Osteocyte (in vitro differentiated cells): ENCODE data around the gene C3orf49. TPM values are rescaled to one million over a fixed set of nuclear protein-coding genes. Genes with fewer than 3 reads are reported as not detected.
A peak's percentile ranks its signal among the peaks of the same experiment; 100 is the strongest.

Source experiments
- DNase-seq: peaks from one replicate; pipeline ENCODE4 v3.0.0; 2021; ENCODE audit warnings: mixed read lengths; ENCODE audit not compliant: unreplicated experiment; ENCODE audit errors: extremely low spot score
- H3K27ac Mint-ChIP-seq: one replicate; pipeline ENCODE4 v1.8.0; 2021; ENCODE audit warnings: mild to moderate bottlenecking, mixed read lengths; ENCODE audit not compliant: unreplicated experiment
- H3K27me3 Mint-ChIP-seq: one replicate; pipeline ENCODE4 v1.8.0; 2021; ENCODE audit warnings: mixed read lengths; ENCODE audit not compliant: unreplicated experiment
- H3K36me3 Mint-ChIP-seq: one replicate; pipeline ENCODE4 v1.8.0; 2021; ENCODE audit warnings: mixed read lengths; ENCODE audit not compliant: unreplicated experiment
- H3K4me1 Mint-ChIP-seq: one replicate; pipeline ENCODE4 v1.8.0; 2021; ENCODE audit warnings: mixed read lengths; ENCODE audit not compliant: unreplicated experiment
- H3K4me3 Mint-ChIP-seq: one replicate; pipeline ENCODE4 v1.8.0; 2021; ENCODE audit warnings: mild to moderate bottlenecking, moderate library complexity, mixed read lengths; ENCODE audit not compliant: unreplicated experiment
- H3K9me3 Mint-ChIP-seq: one replicate; pipeline ENCODE4 v1.8.0; 2021; ENCODE audit warnings: mixed read lengths; ENCODE audit not compliant: unreplicated experiment
- CTCF ChIP-seq: fragments of 200-600 bp; sonication (generic); IDR thresholded peaks from 2 replicates; pipeline ENCODE4 v1.5.0; 2021; ENCODE audit warnings: antibody characterized with exemption, mild to moderate bottlenecking, moderate library complexity
- total RNA-seq: library from RNA; stranded (reverse); gene quantifications from 2 replicates; pipeline ENCODE4 v1.2.1, GENCODE V29; 2021

The C3orf49 gene
- total RNA-seq, 1 donor from 2014 or later, result not detected

- TF ChIP-seq CTCF, result no peak
- Mint-ChIP-seq H3K4me3 (no peak overlapping the region), H3K27me3 (no peaks in the 10 kb centered on the region), H3K4me1 (peaks cover 32% of the 10 kb centered on the region), H3K36me3 (no peaks in the 10 kb centered on the region), H3K9me3 (no peaks in the 10 kb centered on the region), H3K27ac (peak overlapping the region; percentile 62)
- DNase-seq, result no peak
Measured at GRCh38 chr3:63876260-63876659, 57.2 kb downstream of the C3orf49 start.

- peak overlapping the region; percentile 16 for H3K27ac Mint-ChIP-seq
- TF ChIP-seq CTCF, result no peak
- H3K27me3 Mint-ChIP-seq, result no peaks in the 10 kb centered on the region
- no peak overlapping the region for H3K4me3 Mint-ChIP-seq
- no peaks in the 10 kb centered on the region for H3K9me3 Mint-ChIP-seq
- peaks cover 29% of the 10 kb centered on the region for H3K4me1 Mint-ChIP-seq
- no peak for DNase-seq
- no peaks in the 10 kb centered on the region for H3K36me3 Mint-ChIP-seq
Measured at GRCh38 chr3:63877737-63878393, 58.8 kb downstream of the C3orf49 start.

GRCh38 chr3:63878394-63879060 lies 59.4 kb downstream of the C3orf49 start:
- Mint-ChIP-seq H3K27ac (no peak overlapping the region), H3K27me3 (no peaks in the 10 kb centered on the region), H3K4me3 (no peak overlapping the region), H3K36me3 (no peaks in the 10 kb centered on the region), H3K4me1 (peaks cover 29% of the 10 kb centered on the region), H3K9me3 (no peaks in the 10 kb centered on the region)
- no peak for DNase-seq
- TF ChIP-seq CTCF, result no peak

GRCh38 chr3:63880653-63881052 lies 61.6 kb downstream of the C3orf49 start:
- DNase-seq, result no peak
- Mint-ChIP-seq H3K27me3 (no peaks in the 10 kb centered on the region), H3K9me3 (no peaks in the 10 kb centered on the region), H3K4me1 (peaks cover 24% of the 10 kb centered on the region), H3K27ac (no peak overlapping the region), H3K4me3 (no peak overlapping the region), H3K36me3 (no peaks in the 10 kb centered on the region)
- TF ChIP-seq CTCF, result no peak

GRCh38 chr3:63886858-63887257 lies 67.8 kb downstream of the C3orf49 start:
- no peaks in the 10 kb centered on the region for H3K36me3 Mint-ChIP-seq
- H3K4me1 Mint-ChIP-seq, result peaks cover 14% of the 10 kb centered on the region
- H3K27me3 Mint-ChIP-seq, result no peaks in the 10 kb centered on the region
- no peak overlapping the region for H3K4me3 Mint-ChIP-seq
- H3K9me3 Mint-ChIP-seq, result no peaks in the 10 kb centered on the region
- TF ChIP-seq CTCF, result no peak
- H3K27ac Mint-ChIP-seq, result peak overlapping the region; percentile 2
- DNase-seq, result no peak
